GM21528 (cell line): Measurements from ENCODE around the gene SEMA3D.

ENCODE experiments used
- ATAC-seq: cut with Tn5 transposase; IDR thresholded peaks from one replicate; pipeline ENCODE4 v1.9.1; 2021; ENCODE audit warnings: mild to moderate bottlenecking, moderate library complexity; ENCODE audit not compliant: unreplicated experiment, low FRiP score

SEMA3D gene

GRCh38 chr7:85133006-85133405 lies 53.9 kb downstream of the SEMA3D start:
- no peak for ATAC-seq

- no peak for ATAC-seq
These were observed 56.2 kb downstream of the SEMA3D start for GRCh38 chr7:85130702-85131101.

GRCh38 chr7:85126383-85126782 lies 60.5 kb downstream of the SEMA3D start:
- ATAC-seq, result no peak

GRCh38 chr7:85125651-85126131 lies 61.2 kb downstream of the SEMA3D start:
- ATAC-seq, result no peak

GRCh38 chr7:85125176-85125575 lies 61.7 kb downstream of the SEMA3D start:
- no peak for ATAC-seq

- no peak for ATAC-seq
These were observed 66.9 kb downstream of the SEMA3D start for GRCh38 chr7:85119934-85120333.

- no peak for ATAC-seq
These were observed 71.0 kb downstream of the SEMA3D start for GRCh38 chr7:85115862-85116261.

GRCh38 chr7:85115006-85115405 lies 71.8 kb downstream of the SEMA3D start:
- ATAC-seq, result no peak

GRCh38 chr7:85114342-85114741 lies 72.5 kb downstream of the SEMA3D start:
- no peak for ATAC-seq

- ATAC-seq, result no peak
These were observed 75.1 kb downstream of the SEMA3D start for GRCh38 chr7:85111761-85112160.

GRCh38 chr7:85106719-85107118 lies 80.1 kb downstream of the SEMA3D start:
- no peak for ATAC-seq

- ATAC-seq, result no peak
These were observed 82.2 kb downstream of the SEMA3D start for GRCh38 chr7:85104432-85105205.

GRCh38 chr7:85103962-85104361 lies 82.9 kb downstream of the SEMA3D start:
- ATAC-seq, result no peak

- ATAC-seq, result no peak
These were observed 83.5 kb downstream of the SEMA3D start for GRCh38 chr7:85103357-85103756.

GRCh38 chr7:85102813-85103350 lies 84.0 kb downstream of the SEMA3D start:
- no peak for ATAC-seq

- ATAC-seq, result no peak
These were observed 85.5 kb downstream of the SEMA3D start for GRCh38 chr7:85101347-85101746.

- ATAC-seq, result no peak
These were observed 89.0 kb downstream of the SEMA3D start for GRCh38 chr7:85097844-85098243.

GRCh38 chr7:85095806-85096205 lies 91.0 kb downstream of the SEMA3D start:
- no peak for ATAC-seq

- ATAC-seq, result no peak
These were observed 91.5 kb downstream of the SEMA3D start for GRCh38 chr7:85095366-85095765.

GRCh38 chr7:85094046-85094725 lies 92.7 kb downstream of the SEMA3D start:
- no peak for ATAC-seq

- no peak for ATAC-seq
These were observed 95.3 kb downstream of the SEMA3D start for GRCh38 chr7:85091565-85091928.
